ENCODE measurements around the gene TRIM67.
"Not testable (repeated sequence)": the region's sequence is repeated elsewhere in the genome, so short reads cannot be mapped to it uniquely, and the experiment has no call there.

The TRIM67 gene

DNA sequence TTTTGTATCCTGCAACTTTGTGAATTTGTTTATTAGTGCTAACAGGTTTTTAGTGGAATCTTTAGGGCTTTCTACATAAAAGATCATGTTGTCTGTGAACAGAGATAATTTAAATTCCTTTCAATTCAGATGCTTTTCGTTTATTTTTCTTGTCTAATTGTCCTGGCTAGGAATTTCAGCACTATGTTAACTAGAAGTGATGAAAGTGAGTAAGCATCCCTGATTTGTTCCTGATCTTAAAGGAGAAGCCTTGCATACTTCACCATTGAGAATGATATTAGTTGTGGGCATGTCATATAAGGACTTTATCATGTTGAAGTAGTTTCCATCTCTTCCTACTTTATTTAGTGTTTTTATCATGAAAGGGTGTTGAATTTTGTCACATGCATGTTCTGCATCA, 23.6 kb upstream of the TRIM67 start:
- Histone ChIP-seq H3K4me1 (ENCODE audit: control insufficient read depth, low read depth, low read length) (no peaks in the 10 kb centered on the region), H3K9ac (ENCODE audit: low read length) (no peak overlapping the region), H3K9me3 (ENCODE audit: control insufficient read depth, low read depth, low read length) (no peaks in the 10 kb centered on the region), H3K36me3 (ENCODE audit: control insufficient read depth, low read depth, low read length) (no peaks in the 10 kb centered on the region), H3K4me3 (ENCODE audit: low read length) (no peak overlapping the region), H3K27me3 (ENCODE audit: control insufficient read depth, insufficient read depth, low read length) (no peaks in the 10 kb centered on the region), H3K27ac (ENCODE audit: low read length) (no peak overlapping the region)

DNA sequence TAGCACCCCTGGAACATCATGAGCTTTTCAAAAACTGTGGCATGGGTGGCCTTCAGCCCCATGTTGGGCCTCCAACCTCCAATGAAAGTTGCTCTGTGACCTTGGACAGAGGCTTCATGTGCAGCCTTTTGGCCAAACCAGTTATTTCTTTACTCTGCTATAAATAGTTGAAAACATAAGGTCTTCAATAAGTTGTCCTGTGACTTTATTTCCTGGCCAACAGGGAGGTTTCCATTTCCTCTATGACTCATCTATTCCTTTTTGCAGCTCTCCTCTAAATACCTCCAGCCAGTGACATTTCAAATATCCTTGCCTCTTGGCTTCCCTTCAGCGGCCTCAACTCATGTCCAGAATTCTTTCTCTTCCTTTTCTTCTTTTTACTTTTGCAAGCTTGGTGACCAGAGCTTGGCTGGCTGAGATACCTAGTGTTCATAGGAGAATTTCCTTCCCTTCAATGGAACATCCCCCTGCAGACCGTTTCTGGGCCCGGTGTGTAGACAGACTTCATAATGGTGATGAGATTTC, 22.7 kb upstream of the TRIM67 start:
- Histone ChIP-seq H3K4me1 (ENCODE audit: control insufficient read depth, low read depth, low read length) (no peaks in the 10 kb centered on the region), H3K9ac (ENCODE audit: low read length) (no peak overlapping the region), H3K27ac (ENCODE audit: low read length) (no peak overlapping the region), H3K27me3 (ENCODE audit: control insufficient read depth, insufficient read depth, low read length) (no peaks in the 10 kb centered on the region), H3K4me3 (ENCODE audit: low read length) (no peak overlapping the region), H3K36me3 (ENCODE audit: control insufficient read depth, low read depth, low read length) (no peaks in the 10 kb centered on the region), H3K9me3 (ENCODE audit: control insufficient read depth, low read depth, low read length) (no peaks in the 10 kb centered on the region)

GRCh38 chr1:231139659-231140654, 21.9 kb upstream of the TRIM67 start:
- no peaks in the 10 kb centered on the region for H3K4me1 ChIP-seq (ENCODE audit: control insufficient read depth, low read depth, low read length)
- no peaks in the 10 kb centered on the region for H3K27me3 ChIP-seq (ENCODE audit: control insufficient read depth, insufficient read depth, low read length)
- H3K9ac ChIP-seq (ENCODE audit: low read length), result no peak overlapping the region
- H3K9me3 ChIP-seq (ENCODE audit: control insufficient read depth, low read depth, low read length), result no peaks in the 10 kb centered on the region
- no peak overlapping the region for H3K27ac ChIP-seq (ENCODE audit: low read length)
- H3K4me3 ChIP-seq (ENCODE audit: low read length), result no peak overlapping the region
- H3K36me3 ChIP-seq (ENCODE audit: control insufficient read depth, low read depth, low read length), result no peaks in the 10 kb centered on the region

- H3K9me3 ChIP-seq (ENCODE audit: control insufficient read depth, low read depth, low read length), result no peaks in the 10 kb centered on the region
- H3K27ac ChIP-seq (ENCODE audit: low read length), result no peak overlapping the region
- H3K4me1 ChIP-seq (ENCODE audit: control insufficient read depth, low read depth, low read length), result no peaks in the 10 kb centered on the region
- no peak overlapping the region for H3K9ac ChIP-seq (ENCODE audit: low read length)
- no peaks in the 10 kb centered on the region for H3K27me3 ChIP-seq (ENCODE audit: control insufficient read depth, insufficient read depth, low read length)
- no peak overlapping the region for H3K4me3 ChIP-seq (ENCODE audit: low read length)
- H3K36me3 ChIP-seq (ENCODE audit: control insufficient read depth, low read depth, low read length), result no peaks in the 10 kb centered on the region
These were observed 17.3 kb upstream of the TRIM67 start for GRCh38 chr1:231144416-231145193.

DNA sequence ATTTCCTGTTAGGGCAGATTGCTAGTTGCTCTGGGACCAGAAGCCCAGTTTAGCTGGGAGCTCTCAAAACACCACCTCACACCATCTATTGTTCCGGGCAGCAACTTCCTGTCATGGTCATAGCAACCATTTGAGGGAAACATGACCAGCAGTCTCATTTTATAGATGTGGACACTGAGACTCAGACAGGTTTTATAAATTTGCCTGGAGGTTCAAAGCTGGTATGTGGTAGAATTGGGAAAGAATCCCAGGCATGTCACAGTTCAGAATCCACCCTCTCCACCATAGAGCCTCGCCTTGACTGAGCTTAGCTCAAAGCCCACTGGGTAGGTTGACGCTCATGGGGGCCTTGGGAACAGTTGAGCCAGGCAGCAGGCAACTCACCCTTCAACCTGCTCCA, 14.0 kb upstream of the TRIM67 start:
- Histone ChIP-seq H3K4me1 (ENCODE audit: control insufficient read depth, low read depth, low read length) (no peaks in the 10 kb centered on the region), H3K27me3 (ENCODE audit: control insufficient read depth, insufficient read depth, low read length) (no peaks in the 10 kb centered on the region), H3K27ac (ENCODE audit: low read length) (no peak overlapping the region), H3K9ac (ENCODE audit: low read length) (no peak overlapping the region), H3K4me3 (ENCODE audit: low read length) (no peak overlapping the region), H3K36me3 (ENCODE audit: control insufficient read depth, low read depth, low read length) (no peaks in the 10 kb centered on the region), H3K9me3 (ENCODE audit: control insufficient read depth, low read depth, low read length) (peaks cover 8% of the 10 kb centered on the region)

GRCh38 chr1:231151811-231152210, 10.0 kb upstream of the TRIM67 start:
- Histone ChIP-seq H3K9me3 (ENCODE audit: control insufficient read depth, low read depth, low read length) (peaks cover 8% of the 10 kb centered on the region), H3K4me3 (ENCODE audit: low read length) (no peak overlapping the region), H3K4me1 (ENCODE audit: control insufficient read depth, low read depth, low read length) (no peaks in the 10 kb centered on the region), H3K27ac (ENCODE audit: low read length) (no peak overlapping the region), H3K9ac (ENCODE audit: low read length) (no peak overlapping the region), H3K36me3 (ENCODE audit: control insufficient read depth, low read depth, low read length) (no peaks in the 10 kb centered on the region), H3K27me3 (ENCODE audit: control insufficient read depth, insufficient read depth, low read length) (peaks cover 4% of the 10 kb centered on the region)

DNA sequence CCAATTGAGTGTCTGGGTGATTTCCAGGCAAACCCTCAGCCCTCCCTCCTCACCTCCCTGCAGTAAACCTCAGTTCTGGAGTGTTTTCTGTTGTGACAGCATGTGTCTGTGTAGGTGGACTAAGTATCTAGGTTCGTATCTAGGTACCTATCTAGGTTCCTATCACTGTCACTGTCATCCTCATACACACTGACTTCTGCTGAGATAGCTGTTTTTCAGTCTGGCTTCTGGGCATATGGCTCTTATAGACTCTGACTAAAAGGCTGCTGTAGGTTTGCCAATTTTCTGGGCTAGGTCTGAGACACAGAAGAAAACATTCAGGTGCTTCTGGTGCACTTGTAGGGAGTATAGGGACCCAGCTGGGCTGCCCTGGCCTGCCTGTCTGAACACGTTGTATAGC, 8.1 kb upstream of the TRIM67 start:
- Histone ChIP-seq H3K4me1 (ENCODE audit: control insufficient read depth, low read depth, low read length) (no peaks in the 10 kb centered on the region), H3K4me3 (ENCODE audit: low read length) (no peak overlapping the region), H3K36me3 (ENCODE audit: control insufficient read depth, low read depth, low read length) (no peaks in the 10 kb centered on the region), H3K27ac (ENCODE audit: low read length) (no peak overlapping the region), H3K9me3 (ENCODE audit: control insufficient read depth, low read depth, low read length) (peaks cover 8% of the 10 kb centered on the region), H3K9ac (ENCODE audit: low read length) (no peak overlapping the region), H3K27me3 (ENCODE audit: control insufficient read depth, insufficient read depth, low read length) (peaks cover 10% of the 10 kb centered on the region)

DNA sequence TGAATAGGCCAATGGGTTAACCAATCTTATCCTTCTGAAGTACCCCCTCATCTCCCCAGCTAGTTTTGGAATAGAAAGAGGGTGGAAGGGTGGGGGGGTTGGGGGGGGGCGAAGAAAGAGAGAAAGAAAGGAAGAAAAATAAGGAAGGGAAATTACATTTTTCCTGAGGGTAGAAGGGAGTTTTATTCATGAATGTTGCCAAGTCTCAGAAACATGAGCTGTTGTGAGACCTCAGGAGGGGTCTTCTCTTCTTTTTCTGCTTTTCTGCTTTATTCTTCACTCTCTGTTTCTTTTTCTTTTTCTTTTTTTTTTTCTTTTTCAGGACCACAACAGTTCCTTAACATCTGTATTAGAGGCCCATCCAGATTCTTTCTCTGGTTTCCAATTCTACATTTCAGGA, 6.0 kb upstream of the TRIM67 start:
- peaks cover 31% of the 10 kb centered on the region for H3K27me3 ChIP-seq (ENCODE audit: control insufficient read depth, insufficient read depth, low read length)
- H3K4me3 ChIP-seq (ENCODE audit: low read length), result no peak overlapping the region
- H3K9me3 ChIP-seq (ENCODE audit: control insufficient read depth, low read depth, low read length), result peaks cover 8% of the 10 kb centered on the region

GRCh38 chr1:231157311-231157710, 4.5 kb upstream of the TRIM67 start:
- Histone ChIP-seq H3K9ac (ENCODE audit: low read length) (no peak overlapping the region), H3K4me1 (ENCODE audit: control insufficient read depth, low read depth, low read length) (no peaks in the 10 kb centered on the region), H3K27ac (ENCODE audit: low read length) (no peak overlapping the region), H3K36me3 (ENCODE audit: control insufficient read depth, low read depth, low read length) (no peaks in the 10 kb centered on the region), H3K4me3 (ENCODE audit: low read length) (no peak overlapping the region), H3K27me3 (ENCODE audit: control insufficient read depth, insufficient read depth, low read length) (peaks cover 46% of the 10 kb centered on the region), H3K9me3 (ENCODE audit: control insufficient read depth, low read depth, low read length) (no peaks in the 10 kb centered on the region)

More for the DNA sequence above, 6.0 kb upstream of the TRIM67 start:
- no peak overlapping the region for H3K27ac ChIP-seq (ENCODE audit: low read length)
- no peaks in the 10 kb centered on the region for H3K36me3 ChIP-seq (ENCODE audit: control insufficient read depth, low read depth, low read length)
- H3K9ac ChIP-seq (ENCODE audit: low read length), result no peak overlapping the region
- H3K4me1 ChIP-seq (ENCODE audit: control insufficient read depth, low read depth, low read length), result no peaks in the 10 kb centered on the region

GRCh38 chr1:231158141-231158540, 3.7 kb upstream of the TRIM67 start:
- not testable (repeated sequence) for H3K4me3 ChIP-seq (ENCODE audit: low read length); H3K36me3 ChIP-seq (ENCODE audit: control insufficient read depth, low read depth, low read length); H3K9me3 ChIP-seq (ENCODE audit: control insufficient read depth, low read depth, low read length); H3K27ac ChIP-seq (ENCODE audit: low read length); H3K4me1 ChIP-seq (ENCODE audit: control insufficient read depth, low read depth, low read length); H3K9ac ChIP-seq (ENCODE audit: low read length)
- peaks cover 54% of the 10 kb centered on the region for H3K27me3 ChIP-seq (ENCODE audit: control insufficient read depth, insufficient read depth, low read length)

GRCh38 chr1:231159202-231159962, 2.5 kb upstream of the TRIM67 start:
- no peak overlapping the region for H3K4me3 ChIP-seq (ENCODE audit: low read length)
- H3K27ac ChIP-seq (ENCODE audit: low read length), result no peak overlapping the region
- peaks cover 67% of the 10 kb centered on the region for H3K27me3 ChIP-seq (ENCODE audit: control insufficient read depth, insufficient read depth, low read length)
- H3K9me3 ChIP-seq (ENCODE audit: control insufficient read depth, low read depth, low read length), result no peaks in the 10 kb centered on the region
- H3K9ac ChIP-seq (ENCODE audit: low read length), result no peak overlapping the region
- H3K4me1 ChIP-seq (ENCODE audit: control insufficient read depth, low read depth, low read length), result no peaks in the 10 kb centered on the region
- H3K36me3 ChIP-seq (ENCODE audit: control insufficient read depth, low read depth, low read length), result no peaks in the 10 kb centered on the region

All from iPS-18a (cell line).